HepG2 (cell line): ENCODE results near the gene TOX2. TPM values are rescaled to one million over a fixed set of nuclear protein-coding genes. Genes with fewer than 3 reads are reported as not detected.

Source experiments
- ATAC-seq: fragments of 200-7000 bp; cut with Tn5 transposase; 3 replicates; pipeline ENCODE4 v1.9.1; 2020; ENCODE audit warnings: mild to moderate bottlenecking, moderate library complexity
- BruUV-seq: library from RNA; stranded (reverse); fragments of 400-500 nt; replicated peaks from 2 replicates; lab custom pipeline; 2021; lab: Mats Ljungman, UMichigan
- CTCF ChIA-PET: fragments of 300-600 bp; formaldehyde crosslinking; extraction: SDS; loops from one replicate; lab custom pipeline; 2021; ENCODE audit warnings: low total read pairs, inconsistent platforms, low intra/inter-chr PET ratio; lab: Yijun Ruan, JAX
- POLR2A ChIA-PET: fragments of 350-600 bp; sonication (Branson Sonifier 250); formaldehyde crosslinking; loops from one replicate; lab custom pipeline; 2020; ENCODE audit warnings: antibody characterized with exemption, inconsistent platforms; lab: Yijun Ruan, JAX
- DNase-seq: peaks from one replicate; pipeline ENCODE4 v3.0.0-alpha.2; 2015; ENCODE audit warnings: low spot score
- FAIRE-seq: peaks from 3 replicates; lab custom pipeline; 2011; peaks lifted over from hg19 to GRCh38; lab: Jason Lieb, UNC
- H2AFZ ChIP-seq: one replicate; pipeline ENCODE4 v1.6.1; 2011; ENCODE audit warnings: low read length, inconsistent platforms
- H3K27ac ChIP-seq: fragments of 300-600 bp; 3 replicates; pipeline ENCODE4 v1.8.0; 2011; ENCODE audit warnings: mixed run types, mild to moderate bottlenecking, mixed read lengths, low read length, inconsistent platforms; ENCODE audit not compliant: insufficient read depth; ENCODE audit errors: extremely low read length
- H3K27me3 ChIP-seq, 2 experiments: fragments of 200-600 bp in 1 of 2; 2 replicates in 1 of 2; 3 replicates in 1 of 2; pipeline versions ENCODE4 v1.6.0 to v1.8.0; 2011; ENCODE audit warnings: low read length in 2 of 2, mild to moderate bottlenecking in 2 of 2, moderate library complexity in 2 of 2, inconsistent platforms in 1 of 2; ENCODE audit not compliant: insufficient read depth in 2 of 2, control insufficient read depth in 1 of 2
- H3K36me3 ChIP-seq, 2 experiments: fragments of 200-600 bp in 1 of 2; replicated peaks in 1 of 2; 2 replicates in 1 of 2; 3 replicates in 1 of 2; pipeline versions ENCODE4 v1.5.1 to v1.8.0; 2011; ENCODE audit warnings: low read length in 2 of 2, inconsistent platforms in 1 of 2; ENCODE audit not compliant: insufficient read depth in 2 of 2, control insufficient read depth in 1 of 2
- H3K4me1 ChIP-seq: 2 replicates; pipeline ENCODE4 v1.5.1; 2012; ENCODE audit warnings: low read length, inconsistent platforms; ENCODE audit not compliant: insufficient read depth
- H3K4me2 ChIP-seq: 2 replicates; pipeline ENCODE4 v1.6.0; 2011; ENCODE audit warnings: low read depth, low read length, inconsistent platforms
- H3K4me3 ChIP-seq, 3 experiments: fragments of 200-600 bp in 1 of 3; sonication (generic), shearing (Covaris generic) in 1 of 3; replicated peaks in 1 of 3; 2 replicates each; pipeline ENCODE4 v1.5.1; 2011 to 2016; ENCODE audit warnings: low read length in 3 of 3, inconsistent platforms in 2 of 3, low read depth in 2 of 3, mild to moderate bottlenecking in 2 of 3, control low read depth in 1 of 3, mixed read lengths in 1 of 3; ENCODE audit not compliant: insufficient read depth in 1 of 3
- H3K79me2 ChIP-seq: one replicate; pipeline ENCODE4 v1.6.1; 2011; ENCODE audit warnings: low read length, inconsistent platforms; ENCODE audit not compliant: insufficient read depth
- H3K9ac ChIP-seq: 2 replicates; pipeline ENCODE4 v1.6.0; 2011; ENCODE audit warnings: mild to moderate bottlenecking, low read depth, low read length, inconsistent platforms; ENCODE audit not compliant: insufficient read depth
- H3K9me3 ChIP-seq: 2 replicates; pipeline ENCODE4 v1.5.1; 2012; ENCODE audit warnings: mild to moderate bottlenecking, low read length
- H4K20me1 ChIP-seq: 2 replicates; pipeline ENCODE4 v1.6.0; 2011; ENCODE audit warnings: inconsistent platforms, mild to moderate bottlenecking, low read length, moderate library complexity; ENCODE audit not compliant: insufficient read depth
- HMGXB4 ChIP-seq, 2 experiments: sonication (generic) in 1 of 2; formaldehyde crosslinking in 1 of 2; IDR thresholded peaks; 2 replicates each; pipeline versions ENCODE4 v1.4.0 to v1.6.1; 2018 to 2020; ENCODE audit warnings: missing genetic modification reagents in 2 of 2, borderline replicate concordance in 1 of 2, low read depth in 1 of 2, mild to moderate bottlenecking in 1 of 2, missing biosample characterization in 1 of 2
- KDM6A ChIP-seq: IDR thresholded peaks from 2 replicates; pipeline ENCODE4 v1.6.1; 2016; ENCODE audit warnings: low read depth
- RNF219 ChIP-seq: sonication (generic); formaldehyde crosslinking; IDR thresholded peaks from 2 replicates; pipeline ENCODE4 v1.5.0; 2020; ENCODE audit warnings: mild to moderate bottlenecking, missing genetic modification reagents
- TAF1 ChIP-seq: sonication (generic); formaldehyde crosslinking; IDR thresholded peaks from 2 replicates; pipeline ENCODE4 v1.4.0; 2020; ENCODE audit warnings: missing genetic modification reagents
- TRAFD1 ChIP-seq: sonication (generic); formaldehyde crosslinking; IDR thresholded peaks from 2 replicates; pipeline ENCODE4 v1.5.1; 2020; ENCODE audit warnings: missing genetic modification reagents, mild to moderate bottlenecking, borderline replicate concordance
- ZBTB4 ChIP-seq: sonication (generic); formaldehyde crosslinking; IDR thresholded peaks from 2 replicates; pipeline ENCODE4 v1.4.0; 2020; ENCODE audit warnings: missing genetic modification reagents, mild to moderate bottlenecking, borderline replicate concordance
- ZNF414 ChIP-seq: sonication (generic); formaldehyde crosslinking; IDR thresholded peaks from 2 replicates; pipeline ENCODE4 v1.5.0; 2020; ENCODE audit warnings: missing genetic modification reagents
- ZNF839 ChIP-seq: sonication (generic); formaldehyde crosslinking; IDR thresholded peaks from 2 replicates; pipeline ENCODE4 v1.4.0; 2020; ENCODE audit warnings: missing genetic modification reagents, mild to moderate bottlenecking, borderline replicate concordance
- WGBS: methylation state at CpG from one replicate; pipeline ENCODE4 v1.1.6; 2017; ENCODE audit warnings: low lambda C conversion rate; 5-methylcytosine and 5-hydroxymethylcytosine counted together
- in situ Hi-C: cut with HindIII; loops from 2 replicates; pipeline ENCODE4 v1.10.0; 2017; ENCODE audit warnings: low pct_unique_long_range_greater_than_20kb; ENCODE audit not compliant: extremely low pct_ligation_motif_present
- intact Hi-C: fragments of 100-400 bp; cut with micrococcal nuclease; formaldehyde crosslinking; loops from one replicate; pipeline ENCODE4 v1.10.0; 2022; ENCODE audit not compliant: unreplicated experiment
- polyA plus RNA-seq, 8 experiments: library from polyadenylated mRNA; depleted of rRNA in 3 of 8; stranded (reverse) in 7 of 8; unstranded in 1 of 8; fragments of >200 nt; fragmentation: Illumina TruSeq in 4 of 8; extraction: Trizol in 4 of 8; gene quantifications; 2 replicates each; pipeline versions ENCODE4 v1.2.1 to v1.2.3, GENCODE V29; 2011 to 2016; ENCODE audit warnings: low read depth in 4 of 8, missing spikeins in 1 of 8, mixed read lengths in 1 of 8; ENCODE audit not compliant: insufficient read depth in 1 of 8
- total RNA-seq, 5 experiments: library from RNA; depleted of rRNA; stranded (reverse); fragments of >200 nt; fragmentation: Illumina TruSeq; extraction: Trizol; gene quantifications; 2 replicates each; pipeline ENCODE4 v1.2.3, GENCODE V29; 2016; ENCODE audit warnings: low read depth in 1 of 5

Gene TOX2
- total and polyA plus RNA-seq, 2 of the 13 experiments (the other 11 are each of a cell fraction or from before 2014, with no cell fraction given) = not detected

- no peak for TF ChIP-seq HMGXB4 (CRISPR knock-in tag; IDR thresholded peaks at IDR 0.05; ENCODE audit: borderline replicate concordance in 1 of 2, low read depth in 1 of 2)
These were observed 116.4 kb downstream of the TOX2 start (continued) for GRCh38 chr20:44031001-44031574.

GRCh38 chr20:44031781-44032582 is 117.3 kb downstream of the TOX2 start:
- Histone ChIP-seq H3K4me2 (no peak overlapping the region), H3K4me1 (no peaks in the 10 kb centered on the region), H3K9ac (no peak overlapping the region), H3K27me3 (peaks cover 10 to 79% of the 10 kb centered on the region in 2 experiments), H3K36me3 (no peaks in the 10 kb centered on the region), H3K4me3 (no peak overlapping the region), H3K9me3 (no peaks in the 10 kb centered on the region), H3K27ac (no peak overlapping the region), H4K20me1 (no peaks in the 10 kb centered on the region), H3K79me2 (no peaks in the 10 kb centered on the region), H2AFZ (no peak overlapping the region)
- ATAC-seq (no peak), FAIRE-seq (no peak), DNase-seq (no peak)
- ChIA-PET CTCF (no interaction called here), POLR2A (no interaction called here)
- intact Hi-C loops = no loop called here
- no TSS peak for BruUV-seq
- WGBS = 26% methylated on average over 12 of the region's 12 CpGs
- in situ Hi-C loops = no loop called here
- TF ChIP-seq TAF1 (CRISPR knock-in tag) = no peak
- TF ChIP-seq RNF219 (CRISPR knock-in tag) = no peak
- no peak for TF ChIP-seq KDM6A (CRISPR knock-in tag)
- no peak for TF ChIP-seq ZBTB4 (CRISPR knock-in tag)
- TF ChIP-seq ZNF414 (CRISPR knock-in tag) = no peak
- no peak for TF ChIP-seq ZNF839 (CRISPR knock-in tag)
- no peak for TF ChIP-seq TRAFD1 (CRISPR knock-in tag)
